Stimulated activated CD8-positive, alpha-beta memory T cell treated with anti-CD3 and anti-CD28 coated beads, Interleukin-2, amount 100 ng/mL, for 48 hours (primary cell): Measurements from ENCODE around the gene GLRX3.
"Not testable (repeated sequence)": the region's sequence is repeated elsewhere in the genome, so short reads cannot be mapped to it uniquely, and the experiment has no call there.

Experiments
- DNase-seq, 2 donors: peaks; one replicate each; pipeline ENCODE4 v3.0.0-alpha.2; 2020; ENCODE audit warnings: low read depth in 2 of 2

GLRX3 gene

DNA sequence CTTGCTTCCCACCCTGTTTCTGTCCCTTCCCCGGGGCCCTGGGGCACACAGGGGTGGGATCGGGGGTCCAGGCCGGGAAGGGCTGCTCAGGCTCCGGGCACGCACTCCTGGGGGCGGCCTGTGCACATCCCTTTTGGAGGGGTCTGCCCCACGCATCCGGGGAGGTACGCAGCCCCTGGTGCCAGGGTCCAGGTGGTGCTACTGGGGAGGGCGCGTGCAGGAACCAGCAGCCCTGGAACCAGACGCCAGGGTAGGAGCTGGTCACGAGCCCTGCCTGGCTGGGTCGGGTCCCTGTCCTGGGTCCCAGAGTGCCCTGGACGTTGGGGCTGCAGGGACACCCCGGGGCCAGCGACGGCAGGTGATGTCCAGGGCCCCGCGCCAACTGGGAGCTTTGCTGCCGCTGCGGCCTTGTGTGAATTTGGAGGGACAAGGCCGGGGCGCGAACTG lies 53.4 kb downstream of the GLRX3 start:
- no peak for DNase-seq

DNA sequence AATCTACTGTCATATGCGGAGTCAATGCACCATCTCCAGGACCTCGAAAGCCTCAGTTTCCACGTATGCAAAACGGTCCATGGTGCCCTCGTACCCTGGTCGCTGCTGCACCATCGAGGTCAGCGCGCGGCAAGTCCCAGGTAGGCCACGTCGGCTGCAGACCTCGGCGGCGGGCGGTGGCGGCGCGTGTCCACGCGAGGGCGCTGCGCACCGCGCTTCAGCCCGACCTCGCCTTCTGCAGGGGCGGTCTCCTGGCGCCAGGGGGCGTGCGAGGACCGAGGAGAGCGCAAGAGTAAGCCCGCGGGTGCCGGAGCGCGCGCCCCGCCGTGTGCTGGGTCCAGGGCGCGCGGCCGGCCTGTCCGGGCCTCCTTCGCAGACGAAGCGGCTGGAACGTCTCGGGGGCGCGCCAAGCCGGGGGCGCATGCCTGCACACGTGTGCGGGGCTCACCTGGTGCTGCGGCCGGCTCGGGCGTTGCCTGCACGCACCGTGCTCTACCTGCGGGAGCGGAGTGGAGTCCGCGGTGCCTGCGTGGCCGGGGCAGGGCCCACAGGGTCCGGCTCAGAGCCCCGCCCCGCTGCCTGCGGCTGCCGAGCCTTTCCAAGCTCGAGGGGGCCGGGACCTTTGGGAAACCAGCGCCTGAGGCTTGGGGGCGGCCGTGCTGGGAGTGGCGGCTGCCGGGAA lies 54.0 kb downstream of the GLRX3 start:
- DNase-seq, result peak; percentile 78 to 83

GRCh38 chr10:130190737-130191115 lies 54.5 kb downstream of the GLRX3 start:
- no peak for DNase-seq

GRCh38 chr10:130191380-130191779 lies 55.2 kb downstream of the GLRX3 start:
- no peak for DNase-seq

GRCh38 chr10:130192276-130192848 lies 56.2 kb downstream of the GLRX3 start:
- no peak for DNase-seq

- no peak for DNase-seq
Observed at GRCh38 chr10:130193033-130193432, 56.8 kb downstream of the GLRX3 start.

- DNase-seq, result no peak
Observed at GRCh38 chr10:130193493-130194193, 57.5 kb downstream of the GLRX3 start.

- DNase-seq, result no peak
Observed at GRCh38 chr10:130194194-130194990, 58.2 kb downstream of the GLRX3 start.

DNA sequence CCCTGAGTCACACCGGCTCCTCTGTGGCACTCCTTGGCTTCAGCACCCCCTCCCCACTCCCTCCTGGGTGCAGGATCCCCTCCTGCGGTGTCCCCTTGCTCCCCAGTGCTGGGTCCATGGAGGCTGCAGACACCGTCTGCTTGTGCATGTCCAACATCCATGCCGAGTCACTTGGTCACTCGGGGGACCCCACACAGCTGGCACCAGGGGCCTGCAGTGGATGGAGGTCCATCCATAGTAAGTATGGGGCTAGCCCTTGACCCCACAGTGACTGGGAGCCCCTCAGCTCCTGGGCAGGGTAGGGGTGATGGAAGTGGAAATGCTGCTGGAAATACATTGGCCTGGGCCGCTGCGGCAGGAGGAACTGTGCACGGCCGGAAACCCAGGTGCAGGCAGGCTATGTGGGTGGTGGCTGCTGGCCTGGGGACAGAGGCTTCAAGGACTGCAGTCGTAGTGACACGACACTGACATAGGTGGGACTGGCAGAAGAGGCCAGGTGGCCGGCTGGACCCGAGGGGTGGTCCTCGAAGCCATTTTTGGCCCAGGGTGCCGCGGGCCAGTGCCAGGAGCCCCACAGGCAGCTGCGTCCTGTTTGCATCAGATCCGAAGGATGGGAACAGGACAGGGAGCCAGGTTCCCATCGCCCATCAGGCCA lies 58.9 kb downstream of the GLRX3 start:
- no peak for DNase-seq

- no peak for DNase-seq
Observed at GRCh38 chr10:130195746-130196294, 59.6 kb downstream of the GLRX3 start.

DNA sequence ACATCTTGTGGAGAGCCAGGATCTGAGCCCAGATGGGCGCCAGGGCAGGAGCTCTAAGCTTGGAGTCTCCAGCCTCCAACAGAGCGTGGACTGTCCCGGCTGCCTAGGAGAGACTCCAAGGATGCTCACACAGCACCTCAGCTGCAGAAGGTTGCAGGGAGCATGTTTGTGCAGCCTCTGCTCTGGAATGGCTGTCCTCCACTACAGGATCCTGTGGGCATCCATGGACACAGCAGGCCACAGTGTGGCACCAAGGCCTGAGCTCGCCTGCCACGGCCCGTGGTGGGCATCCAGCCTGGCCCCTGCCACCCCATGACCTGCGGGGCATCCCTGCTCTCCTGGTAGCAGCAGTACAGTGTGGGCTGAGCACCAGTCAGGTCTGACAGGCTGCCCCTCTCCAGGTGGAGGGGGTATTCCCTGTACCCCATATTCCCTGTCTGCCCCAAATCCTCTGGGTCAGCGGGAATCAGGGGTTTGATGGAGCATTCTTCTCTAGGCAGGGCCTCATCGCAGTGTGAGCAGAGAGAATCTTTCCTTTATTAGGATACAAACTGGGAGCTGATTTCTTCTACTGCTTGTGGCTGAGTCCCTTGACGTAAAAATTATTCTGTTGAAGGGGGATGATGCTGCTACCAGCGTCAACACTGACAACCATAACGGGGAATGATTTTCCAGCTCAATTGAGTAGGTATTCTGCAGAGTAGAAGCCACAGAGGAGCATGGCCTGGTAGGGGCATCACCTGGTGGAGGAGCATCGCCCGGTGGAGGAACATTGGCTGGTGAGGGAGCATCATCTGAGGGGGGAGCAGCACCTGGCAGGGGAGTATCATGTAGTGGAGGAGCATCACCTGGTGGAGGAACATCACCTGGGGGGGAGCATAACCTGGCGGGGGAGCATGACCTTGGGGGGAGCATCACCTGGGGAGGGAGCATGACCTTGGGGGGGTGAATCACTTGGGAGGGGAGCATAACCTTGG lies 60.6 kb downstream of the GLRX3 start:
- no peak for DNase-seq

DNA sequence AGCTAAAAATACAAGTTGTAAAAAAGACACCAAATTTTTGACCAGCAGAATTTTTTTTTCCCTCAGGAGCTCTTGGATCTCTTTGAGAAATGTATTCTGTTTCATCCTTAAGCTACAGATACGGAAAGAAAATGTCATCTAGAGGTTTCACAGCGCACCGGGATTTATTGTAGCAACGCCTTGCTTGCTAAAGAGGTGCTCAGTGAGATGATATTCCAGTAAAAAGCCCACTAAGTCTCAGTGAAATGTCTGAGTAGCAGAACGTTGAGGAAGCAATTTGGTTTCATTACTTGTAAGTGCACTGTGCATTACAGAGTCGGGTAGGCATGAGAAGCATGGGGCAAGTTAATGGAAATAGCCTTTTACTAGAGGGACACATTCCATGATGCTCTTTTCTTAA lies 62.5 kb downstream of the GLRX3 start:
- no peak for DNase-seq

GRCh38 chr10:130200179-130201042 lies 64.2 kb downstream of the GLRX3 start:
- DNase-seq, result no peak

DNA sequence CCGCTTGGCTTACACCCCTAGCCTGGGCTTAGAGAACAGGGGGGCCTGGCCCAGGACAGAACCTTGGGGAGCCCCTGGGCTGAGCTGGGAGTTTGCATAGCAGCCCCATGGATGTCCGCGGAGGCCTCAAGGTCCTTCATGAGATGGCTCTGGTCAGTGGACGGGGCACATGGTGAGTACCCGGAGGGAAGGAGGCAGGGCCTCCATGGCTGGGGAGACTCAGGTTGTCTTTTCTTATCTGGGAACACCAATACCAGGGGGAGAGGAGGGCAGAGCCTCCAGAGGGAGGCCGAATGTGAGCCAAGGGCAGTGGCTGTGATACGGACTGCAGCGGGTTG lies 64.8 kb downstream of the GLRX3 start:
- DNase-seq, result no peak

DNA sequence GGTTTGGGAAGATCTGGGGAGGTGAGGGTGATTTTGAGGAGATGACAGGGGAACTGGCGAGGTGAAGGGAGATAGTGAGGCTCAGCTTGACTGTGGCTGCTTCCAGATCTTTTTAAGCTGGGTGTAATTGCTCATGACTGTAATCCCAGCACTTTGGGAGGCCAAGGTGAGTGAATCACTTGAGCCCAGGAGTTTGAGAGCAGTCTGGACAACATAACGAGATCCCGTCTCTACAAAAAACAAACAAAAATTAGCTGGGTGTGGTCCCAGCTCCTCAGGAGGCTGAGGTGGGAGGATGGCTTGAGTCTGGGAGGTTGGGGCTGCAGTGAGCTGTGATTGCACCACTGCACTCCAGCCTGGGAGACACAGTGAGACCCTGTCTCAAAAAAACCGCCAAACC lies 66.0 kb downstream of the GLRX3 start:
- DNase-seq, result not testable (repeated sequence)

DNA sequence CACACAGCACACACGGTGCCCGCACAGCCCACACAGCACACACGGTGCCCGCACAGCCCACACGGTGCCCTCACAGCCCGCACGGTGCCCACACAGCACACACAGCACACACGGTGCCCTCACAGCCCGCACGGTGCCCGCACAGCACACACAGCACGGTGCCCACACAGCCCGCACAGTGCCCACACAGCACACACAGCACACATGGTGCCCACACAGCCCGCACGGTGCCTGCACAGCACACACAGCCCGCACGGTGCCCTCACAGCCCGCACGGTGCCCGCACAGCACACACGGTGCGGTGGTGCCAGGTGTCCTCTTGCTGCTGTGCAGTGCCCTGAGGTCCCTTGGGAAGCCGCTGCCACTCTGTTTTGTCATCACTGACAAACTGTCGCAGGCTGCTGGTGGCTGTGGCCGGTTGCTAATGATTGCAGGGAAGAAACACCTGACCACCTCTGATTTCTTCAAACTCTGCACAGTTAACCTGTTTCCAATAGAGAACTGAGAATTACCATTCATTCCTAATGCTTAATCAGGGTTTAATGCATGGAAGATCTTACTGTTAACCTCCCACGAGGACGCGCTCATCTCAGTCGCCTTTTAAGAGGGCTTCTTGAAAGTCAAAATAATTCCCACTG lies 66.9 kb downstream of the GLRX3 start:
- DNase-seq, result no peak

- no peak for DNase-seq
Observed at GRCh38 chr10:130203626-130204025, 67.4 kb downstream of the GLRX3 start.

- DNase-seq, result no peak
Observed at GRCh38 chr10:130206216-130206737, 70.1 kb downstream of the GLRX3 start.

- DNase-seq, result no peak
Observed at GRCh38 chr10:130207205-130207604, 71.0 kb downstream of the GLRX3 start.
